Muscle of arm (tissue), 14 donors: ENCODE data around the gene ZBTB25. TPM values are rescaled to one million over a fixed set of nuclear protein-coding genes. Genes with fewer than 3 reads are reported as not detected.
A peak's percentile ranks its signal among the peaks of the same experiment; 100 is the strongest.

Experiments used
- DNase-seq: peaks from one replicate; pipeline ENCODE4 v3.0.0-alpha.2; 2013
- long read RNA-seq, 11 donors: transcript quantifications; one replicate each; lab custom pipeline, GENCODE V29; 2026
- polyA plus RNA-seq, 12 donors: library from polyadenylated mRNA; unstranded; fragments of 120-200 nt; gene quantifications; one replicate each; pipeline ENCODE4 v1.2.1, GENCODE V29; 2013; ENCODE audit not compliant: insufficient read length in 12 of 12

The ZBTB25 gene
- 10 to 100 TPM in 3 of 12 donors, 1 to 10 TPM in 8, not detected in 1; 5.6 to 16.7 (median 8.6) TPM for polyA plus RNA-seq
- long read RNA-seq, donor 1 = 0 reads
- long read RNA-seq, donor 2, partial matches to known transcripts = 0 of 7 reads
- long read RNA-seq, donor 2, other reads (novel, unspliced or antisense) = 7 of 7 reads
- long read RNA-seq, donor 3, partial matches to known transcripts = 6 of 6 reads
- long read RNA-seq, donor 3, other reads (novel, unspliced or antisense) = 0 of 6 reads
- long read RNA-seq, donor 4 = 0 reads
- long read RNA-seq, donor 5 = 0 reads
- long read RNA-seq, donor 6, partial matches to known transcripts = 0 of 1 reads
- long read RNA-seq, donor 6, other reads (novel, unspliced or antisense) = 0 of 1 reads
- long read RNA-seq, donor 7 = 0 reads
- long read RNA-seq, donor 8 = 0 reads
- long read RNA-seq, donor 9 = 0 reads
- long read RNA-seq, donor 10, full-length matches to known transcripts = 1 of 1 reads
- long read RNA-seq, donor 10, partial matches to known transcripts = 0 of 1 reads
- long read RNA-seq, donor 10, other reads (novel, unspliced or antisense) = 0 of 1 reads
- long read RNA-seq, donor 11, full-length matches to known transcripts = 1 of 1 reads
- long read RNA-seq, donor 11, partial matches to known transcripts = 0 of 1 reads
- long read RNA-seq, donor 11, other reads (novel, unspliced or antisense) = 0 of 1 reads

- peak; percentile 92 for DNase-seq
Measured at GRCh38 chr14:64503434-64504309, at the start of gene ZBTB25. ZBTB25 (minus strand) TSS chr14:64503838; CDS start chr14:64490533, 13,305 bp downstream.

- no peak for DNase-seq
Measured at GRCh38 chr14:64550621-64551333, 47.1 kb upstream of the ZBTB25 start.

GRCh38 chr14:64549791-64550620, 46.4 kb upstream of the ZBTB25 start, which contains the start of gene PPP1R36:
PPP1R36 (plus strand) TSS chr14:64549961; CDS start chr14:64549998, 37 bp downstream.
- no peak for DNase-seq

- DNase-seq = no peak
Measured at GRCh38 chr14:64549016-64549415, 45.4 kb upstream of the ZBTB25 start.

- no peak for DNase-seq
Measured at GRCh38 chr14:64544607-64545312, 41.1 kb upstream of the ZBTB25 start.

GRCh38 chr14:64542836-64543201, 39.2 kb upstream of the ZBTB25 start:
- DNase-seq = no peak

- DNase-seq = no peak
Measured at GRCh38 chr14:64541972-64542835, 38.6 kb upstream of the ZBTB25 start.

GRCh38 chr14:64541261-64541971, 37.8 kb upstream of the ZBTB25 start:
- peak; percentile 41 for DNase-seq

GRCh38 chr14:64540208-64541202, 36.9 kb upstream of the ZBTB25 start, which contains the start of gene HSPA2:
HSPA2 (plus strand) TSS chr14:64540741; CDS start chr14:64540850, 109 bp downstream.
- peak; percentile 96 for DNase-seq

- no peak for DNase-seq
Measured at GRCh38 chr14:64536488-64537245, 33.0 kb upstream of the ZBTB25 start.

GRCh38 chr14:64531567-64531966, 27.9 kb upstream of the ZBTB25 start:
- DNase-seq = no peak

- no peak for DNase-seq
Measured at GRCh38 chr14:64525354-64525753, 21.7 kb upstream of the ZBTB25 start.

- no peak for DNase-seq
Measured at GRCh38 chr14:64522591-64523355, 19.1 kb upstream of the ZBTB25 start.

GRCh38 chr14:64520699-64521098, 17.1 kb upstream of the ZBTB25 start:
- no peak for DNase-seq

- DNase-seq = no peak
Measured at GRCh38 chr14:64518229-64518628, 14.6 kb upstream of the ZBTB25 start.
